Duodenal mucosa (tissue), 2 donors: ENCODE results near the gene NRXN3.

Source experiments
- H3K27ac ChIP-seq: one replicate; pipeline ENCODE4 v1.7.0; 2013; ENCODE audit warnings: low read depth, low read length
- H3K27me3 ChIP-seq, 2 donors: one replicate each; pipeline ENCODE4 v1.7.0; 2013; ENCODE audit warnings: low read length in 2 of 2, control low read depth in 1 of 2; ENCODE audit not compliant: insufficient read depth in 2 of 2, control insufficient read depth in 1 of 2
- H3K36me3 ChIP-seq, 2 donors: one replicate each; pipeline ENCODE4 v1.7.0; 2013; ENCODE audit warnings: low read length in 2 of 2, control low read depth in 1 of 2; ENCODE audit not compliant: insufficient read depth in 2 of 2, control insufficient read depth in 1 of 2
- H3K4me1 ChIP-seq, 2 donors: one replicate each; pipeline ENCODE4 v1.7.0; 2013; ENCODE audit warnings: low read length in 2 of 2, control low read depth in 1 of 2; ENCODE audit not compliant: insufficient read depth in 2 of 2, control insufficient read depth in 1 of 2
- H3K4me3 ChIP-seq, 2 donors: one replicate each; pipeline ENCODE4 v1.7.0; 2013; ENCODE audit warnings: low read length in 2 of 2, low read depth in 1 of 2
- H3K9ac ChIP-seq, 2 donors: one replicate each; pipeline ENCODE4 v1.7.0; 2013; ENCODE audit warnings: low read length in 2 of 2, low read depth in 1 of 2
- H3K9me3 ChIP-seq, 2 donors: one replicate each; pipeline ENCODE4 v1.7.0; 2013; ENCODE audit warnings: low read length in 2 of 2, control low read depth in 1 of 2; ENCODE audit not compliant: control insufficient read depth in 1 of 2

The NRXN3 gene

GRCh38 chr14:78838959-78839358, 668.8 kb downstream of the NRXN3 start:
- Histone ChIP-seq H3K9me3 (no peaks in the 10 kb centered on the region), H3K9ac (no peak overlapping the region), H3K27ac (no peak overlapping the region), H3K36me3 (no peaks in the 10 kb centered on the region), H3K27me3 (no peaks in the 10 kb centered on the region), H3K4me3 (no peak overlapping the region), H3K4me1 (no peaks in the 10 kb centered on the region)

GRCh38 chr14:78840898-78841297, 670.7 kb downstream of the NRXN3 start:
- Histone ChIP-seq H3K4me3 (no peak overlapping the region), H3K36me3 (no peaks in the 10 kb centered on the region), H3K27ac (no peak overlapping the region), H3K4me1 (no peaks in the 10 kb centered on the region), H3K27me3 (no peaks in the 10 kb centered on the region), H3K9ac (no peak overlapping the region), H3K9me3 (no peaks in the 10 kb centered on the region)

- H3K4me3 ChIP-seq = no peak overlapping the region
- no peak overlapping the region for H3K27ac ChIP-seq
- no peaks in the 10 kb centered on the region for H3K36me3 ChIP-seq
- H3K4me1 ChIP-seq = no peaks in the 10 kb centered on the region
- H3K27me3 ChIP-seq = no peaks in the 10 kb centered on the region
- no peaks in the 10 kb centered on the region for H3K9me3 ChIP-seq
- H3K9ac ChIP-seq = no peak overlapping the region
Measured at GRCh38 chr14:78847801-78848200, 677.6 kb downstream of the NRXN3 start.

GRCh38 chr14:78848234-78848820, 678.2 kb downstream of the NRXN3 start:
- no peaks in the 10 kb centered on the region for H3K27me3 ChIP-seq
- H3K9me3 ChIP-seq = no peaks in the 10 kb centered on the region
- H3K4me3 ChIP-seq = no peak overlapping the region
- H3K36me3 ChIP-seq = no peaks in the 10 kb centered on the region
- no peak overlapping the region for H3K9ac ChIP-seq
- H3K27ac ChIP-seq = no peak overlapping the region
- no peaks in the 10 kb centered on the region for H3K4me1 ChIP-seq

- H3K36me3 ChIP-seq = no peaks in the 10 kb centered on the region
- H3K4me1 ChIP-seq = no peaks in the 10 kb centered on the region
- H3K9ac ChIP-seq = no peak overlapping the region
- no peaks in the 10 kb centered on the region for H3K27me3 ChIP-seq
- no peak overlapping the region for H3K27ac ChIP-seq
- H3K9me3 ChIP-seq = no peaks in the 10 kb centered on the region
- H3K4me3 ChIP-seq = no peak overlapping the region
Measured at GRCh38 chr14:78849952-78850351, 679.8 kb downstream of the NRXN3 start.

- no peaks in the 10 kb centered on the region for H3K36me3 ChIP-seq
- H3K27ac ChIP-seq = no peak overlapping the region
- no peak overlapping the region for H3K4me3 ChIP-seq
- H3K4me1 ChIP-seq = no peaks in the 10 kb centered on the region
- no peaks in the 10 kb centered on the region for H3K27me3 ChIP-seq
- no peak overlapping the region for H3K9ac ChIP-seq
- H3K9me3 ChIP-seq = no peaks in the 10 kb centered on the region
Measured at GRCh38 chr14:78851189-78851588, 681.0 kb downstream of the NRXN3 start.

- no peak overlapping the region for H3K27ac ChIP-seq
- H3K27me3 ChIP-seq = no peaks in the 10 kb centered on the region
- no peaks in the 10 kb centered on the region for H3K36me3 ChIP-seq
- no peak overlapping the region for H3K9ac ChIP-seq
- H3K4me3 ChIP-seq = no peak overlapping the region
- no peaks in the 10 kb centered on the region for H3K9me3 ChIP-seq
- H3K4me1 ChIP-seq = no peaks in the 10 kb centered on the region
Measured at GRCh38 chr14:78852040-78852439, 681.9 kb downstream of the NRXN3 start.

- Histone ChIP-seq H3K27me3 (no peaks in the 10 kb centered on the region), H3K9ac (no peak overlapping the region), H3K9me3 (no peaks in the 10 kb centered on the region), H3K36me3 (no peaks in the 10 kb centered on the region), H3K4me3 (no peak overlapping the region), H3K27ac (no peak overlapping the region), H3K4me1 (no peaks in the 10 kb centered on the region)
Measured at GRCh38 chr14:78857974-78858373, 687.8 kb downstream of the NRXN3 start.

- Histone ChIP-seq H3K27ac (no peak overlapping the region), H3K4me3 (no peak overlapping the region), H3K36me3 (no peaks in the 10 kb centered on the region), H3K9me3 (no peaks in the 10 kb centered on the region), H3K27me3 (no peaks in the 10 kb centered on the region), H3K4me1 (no peaks in the 10 kb centered on the region), H3K9ac (no peak overlapping the region)
Measured at GRCh38 chr14:78863143-78863542, 693.0 kb downstream of the NRXN3 start.

GRCh38 chr14:78872837-78873236, 702.7 kb downstream of the NRXN3 start:
- no peaks in the 10 kb centered on the region for H3K36me3 ChIP-seq
- H3K9ac ChIP-seq = no peak overlapping the region
- no peaks in the 10 kb centered on the region for H3K9me3 ChIP-seq
- H3K27me3 ChIP-seq = no peaks in the 10 kb centered on the region
- H3K4me3 ChIP-seq = no peak overlapping the region
- H3K27ac ChIP-seq = no peak overlapping the region
- no peaks in the 10 kb centered on the region for H3K4me1 ChIP-seq

GRCh38 chr14:78873581-78873980, 703.4 kb downstream of the NRXN3 start:
- Histone ChIP-seq H3K4me1 (no peaks in the 10 kb centered on the region), H3K27me3 (no peaks in the 10 kb centered on the region), H3K9ac (no peak overlapping the region), H3K27ac (no peak overlapping the region), H3K4me3 (no peak overlapping the region), H3K9me3 (no peaks in the 10 kb centered on the region), H3K36me3 (no peaks in the 10 kb centered on the region)
